ENCODE measurements around the gene ANP32E.
"Not testable (repeated sequence)": the region's sequence is repeated elsewhere in the genome, so short reads cannot be mapped to it uniquely, and the experiment has no call there.

ANP32E gene

GRCh38 chr1:150234566-150235293, 1.2 kb downstream of the ANP32E start:
- Mint-ChIP-seq H3K27ac (peak overlapping the region; percentile 97), H3K36me3 (ENCODE audit: low read depth) (peaks cover 32% of the 10 kb centered on the region), H3K4me3 (no peak overlapping the region), H3K27me3 (peaks cover 1% of the 10 kb centered on the region), H3K9me3 (no peaks in the 10 kb centered on the region), H3K4me1 (peaks cover 26% of the 10 kb centered on the region)
- DNase-seq (peak; percentile 93), ATAC-seq (peak; percentile 73)

- no peak overlapping the region for H3K4me3 Mint-ChIP-seq
- peaks cover 26% of the 10 kb centered on the region for H3K4me1 Mint-ChIP-seq
- H3K36me3 Mint-ChIP-seq (ENCODE audit: low read depth), result peaks cover 32% of the 10 kb centered on the region
- H3K27ac Mint-ChIP-seq, result peak overlapping the region; percentile 97
- ATAC-seq (no peak), DNase-seq (no peak)
- H3K9me3 Mint-ChIP-seq, result no peaks in the 10 kb centered on the region
- peaks cover 1% of the 10 kb centered on the region for H3K27me3 Mint-ChIP-seq
Measured at GRCh38 chr1:150234309-150234565, 1.7 kb downstream of the ANP32E start.

- H3K4me1 Mint-ChIP-seq, result peaks cover 26% of the 10 kb centered on the region
- peaks cover 36% of the 10 kb centered on the region for H3K36me3 Mint-ChIP-seq (ENCODE audit: low read depth)
- H3K9me3 Mint-ChIP-seq, result no peaks in the 10 kb centered on the region
- DNase-seq (peak; percentile 30), ATAC-seq (no peak)
- H3K27me3 Mint-ChIP-seq, result peaks cover 1% of the 10 kb centered on the region
- H3K27ac Mint-ChIP-seq, result peak overlapping the region; percentile 97
- no peak overlapping the region for H3K4me3 Mint-ChIP-seq
Measured at GRCh38 chr1:150233359-150234308, 2.3 kb downstream of the ANP32E start.

- H3K27ac Mint-ChIP-seq, ATAC-seq, DNase-seq, H3K4me3 Mint-ChIP-seq, H3K9me3 Mint-ChIP-seq, H3K27me3 Mint-ChIP-seq: not testable (repeated sequence)
- Mint-ChIP-seq H3K36me3 (ENCODE audit: low read depth) (peaks cover 41% of the 10 kb centered on the region), H3K4me1 (peaks cover 26% of the 10 kb centered on the region)
Measured at GRCh38 chr1:150232921-150233320, 3.0 kb downstream of the ANP32E start.

- peaks cover 12% of the 10 kb centered on the region for H3K4me1 Mint-ChIP-seq
- ATAC-seq, H3K4me3 Mint-ChIP-seq, H3K27me3 Mint-ChIP-seq, H3K27ac Mint-ChIP-seq, H3K9me3 Mint-ChIP-seq, DNase-seq: not testable (repeated sequence)
- H3K36me3 Mint-ChIP-seq (ENCODE audit: low read depth), result peaks cover 65% of the 10 kb centered on the region
Measured at GRCh38 chr1:150228246-150228645, 7.7 kb downstream of the ANP32E start.

GRCh38 chr1:150227228-150227627, 8.7 kb downstream of the ANP32E start:
- Mint-ChIP-seq H3K9me3 (no peaks in the 10 kb centered on the region), H3K36me3 (ENCODE audit: low read depth) (peaks cover 62% of the 10 kb centered on the region), H3K4me1 (peaks cover 5% of the 10 kb centered on the region), H3K27me3 (no peaks in the 10 kb centered on the region), H3K27ac (no peak overlapping the region), H3K4me3 (no peak overlapping the region)
- no peak for ATAC-seq
- no peak for DNase-seq

GRCh38 chr1:150226486-150226885, 9.4 kb downstream of the ANP32E start:
- no peak for DNase-seq
- H3K4me3 Mint-ChIP-seq, result no peak overlapping the region

GRCh38 chr1:150225546-150225945, 10.4 kb downstream of the ANP32E start:
- no peak overlapping the region for H3K27ac Mint-ChIP-seq
- H3K9me3 Mint-ChIP-seq, result no peaks in the 10 kb centered on the region
- no peaks in the 10 kb centered on the region for H3K27me3 Mint-ChIP-seq
- no peak for DNase-seq
- H3K4me1 Mint-ChIP-seq, result peaks cover 2% of the 10 kb centered on the region
- H3K4me3 Mint-ChIP-seq, result no peak overlapping the region
- H3K36me3 Mint-ChIP-seq (ENCODE audit: low read depth), result peaks cover 60% of the 10 kb centered on the region
- ATAC-seq, result no peak

More at GRCh38 chr1:150226486-150226885, 9.4 kb downstream of the ANP32E start:
- H3K27ac Mint-ChIP-seq, result no peak overlapping the region
- peaks cover 62% of the 10 kb centered on the region for H3K36me3 Mint-ChIP-seq (ENCODE audit: low read depth)
- H3K9me3 Mint-ChIP-seq, result no peaks in the 10 kb centered on the region
- ATAC-seq, result no peak
- H3K27me3 Mint-ChIP-seq, result no peaks in the 10 kb centered on the region
- H3K4me1 Mint-ChIP-seq, result peaks cover 2% of the 10 kb centered on the region

- no peaks in the 10 kb centered on the region for H3K9me3 Mint-ChIP-seq
- H3K27me3 Mint-ChIP-seq, result no peaks in the 10 kb centered on the region
- ATAC-seq, result no peak
- H3K4me3 Mint-ChIP-seq, result no peak overlapping the region
- H3K36me3 Mint-ChIP-seq (ENCODE audit: low read depth), result peaks cover 60% of the 10 kb centered on the region
- no peak overlapping the region for H3K27ac Mint-ChIP-seq
- no peak for DNase-seq
- H3K4me1 Mint-ChIP-seq, result peaks cover 2% of the 10 kb centered on the region
Measured at GRCh38 chr1:150224983-150225382, 10.9 kb downstream of the ANP32E start.

GRCh38 chr1:150221552-150221951, 14.4 kb downstream of the ANP32E start:
- Mint-ChIP-seq H3K4me3 (no peak overlapping the region), H3K36me3 (ENCODE audit: low read depth) (peaks cover 53% of the 10 kb centered on the region), H3K27ac (no peak overlapping the region), H3K4me1 (peaks cover 2% of the 10 kb centered on the region), H3K27me3 (no peaks in the 10 kb centered on the region), H3K9me3 (no peaks in the 10 kb centered on the region)
- ATAC-seq, result no peak
- DNase-seq, result no peak

GRCh38 chr1:150215855-150216254, 20.1 kb downstream of the ANP32E start:
- Mint-ChIP-seq H3K36me3 (ENCODE audit: low read depth) (peaks cover 22% of the 10 kb centered on the region), H3K4me1 (peaks cover 20% of the 10 kb centered on the region)
- ATAC-seq, H3K9me3 Mint-ChIP-seq, H3K27ac Mint-ChIP-seq, H3K27me3 Mint-ChIP-seq, H3K4me3 Mint-ChIP-seq, DNase-seq: not testable (repeated sequence)

GRCh38 chr1:150214099-150214756, 21.7 kb downstream of the ANP32E start:
- H3K27me3 Mint-ChIP-seq; ATAC-seq; H3K36me3 Mint-ChIP-seq (ENCODE audit: low read depth); H3K9me3 Mint-ChIP-seq; DNase-seq: not testable (repeated sequence)
- Mint-ChIP-seq H3K27ac (peak overlapping the region; percentile 89), H3K4me1 (peaks cover 20% of the 10 kb centered on the region), H3K4me3 (peak overlapping the region; percentile 80)

GRCh38 chr1:150213170-150214098, 22.5 kb downstream of the ANP32E start:
- H3K27ac Mint-ChIP-seq, result peak overlapping the region; percentile 89

GRCh38 chr1:150212070-150212469, 23.8 kb downstream of the ANP32E start:
- Mint-ChIP-seq H3K4me1 (peaks cover 20% of the 10 kb centered on the region), H3K36me3 (ENCODE audit: low read depth) (no peaks in the 10 kb centered on the region), H3K9me3 (no peaks in the 10 kb centered on the region), H3K4me3 (no peak overlapping the region), H3K27ac (no peak overlapping the region), H3K27me3 (no peaks in the 10 kb centered on the region)
- ATAC-seq (no peak), DNase-seq (no peak)

More at GRCh38 chr1:150213170-150214098, 22.5 kb downstream of the ANP32E start:
- H3K27me3 Mint-ChIP-seq, result no peaks in the 10 kb centered on the region
- peaks cover 3% of the 10 kb centered on the region for H3K36me3 Mint-ChIP-seq (ENCODE audit: low read depth)
- ATAC-seq, result peak; percentile 99
- peak; percentile 92 for DNase-seq
- peak overlapping the region; percentile 80 for H3K4me3 Mint-ChIP-seq
- no peaks in the 10 kb centered on the region for H3K9me3 Mint-ChIP-seq
- H3K4me1 Mint-ChIP-seq, result peaks cover 20% of the 10 kb centered on the region

Measured in activated naive CD8-positive, alpha-beta T cell treated with anti-CD3 and anti-CD28 coated beads, Interleukin-2, amount 50 U/mL, for 24 hours (primary cell).